HS-5 (cell line): ENCODE results near the gene UCHL3.
A peak's percentile ranks its signal among the peaks of the same experiment; 100 is the strongest.

Source experiments
- DNase-seq: peaks from one replicate; pipeline ENCODE4 v3.0.0-alpha.2; 2012; ENCODE audit warnings: low read depth

The UCHL3 gene

GRCh38 chr13:75633285-75633684 lies 83.7 kb downstream of the UCHL3 start:
- peak; percentile 68 for DNase-seq

DNA sequence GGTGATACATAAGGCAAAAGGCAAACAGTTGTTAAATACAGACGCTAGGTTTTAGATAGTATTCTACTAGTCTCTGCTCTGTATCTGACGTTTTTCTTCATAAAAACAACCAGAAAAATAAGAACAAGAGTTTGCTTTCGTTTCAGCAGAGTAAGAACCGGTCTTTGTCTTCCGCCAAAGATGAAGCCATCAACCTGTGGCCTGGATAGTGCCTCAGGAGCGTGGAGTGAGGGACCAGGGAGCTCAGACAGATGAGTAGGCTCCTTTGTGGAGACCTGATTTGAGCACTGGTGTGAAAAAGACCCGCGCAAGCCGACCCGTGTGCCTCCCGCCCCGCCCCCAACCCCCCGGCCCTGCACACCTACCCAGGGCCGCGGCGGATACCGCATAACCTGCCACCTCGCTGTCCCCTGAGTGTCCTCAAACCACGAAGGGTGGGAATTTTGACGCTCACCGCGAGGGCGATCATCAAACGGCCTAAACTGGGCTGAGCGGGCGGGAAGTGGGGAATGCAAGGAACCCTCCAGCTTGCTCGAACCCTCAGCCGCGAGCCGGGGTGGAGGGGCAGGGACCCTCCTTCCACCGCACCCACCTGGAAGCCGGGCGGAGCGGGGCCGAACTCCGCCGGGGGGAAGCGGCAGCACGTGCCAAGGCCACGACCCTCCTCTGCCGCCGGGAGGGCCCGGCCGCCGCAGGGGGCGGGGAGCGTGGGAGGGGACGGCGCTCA lies 85.7 kb downstream of the UCHL3 start:
- DNase-seq, result no peak

GRCh38 chr13:75635828-75636435 lies 86.3 kb downstream of the UCHL3 start, which contains the start of gene LMO7:
Gene LMO7, plus strand, starts transcription at chr13:75636330. Its CDS starts 328 bp downstream, at chr13:75636658.
- no peak for DNase-seq

- no peak for DNase-seq
These were observed 87.0 kb downstream of the UCHL3 start for GRCh38 chr13:75636436-75637180.

- DNase-seq, result no peak
These were observed 87.7 kb downstream of the UCHL3 start for GRCh38 chr13:75637181-75637750.

GRCh38 chr13:75639454-75639853 lies 89.9 kb downstream of the UCHL3 start:
- DNase-seq, result no peak

DNA sequence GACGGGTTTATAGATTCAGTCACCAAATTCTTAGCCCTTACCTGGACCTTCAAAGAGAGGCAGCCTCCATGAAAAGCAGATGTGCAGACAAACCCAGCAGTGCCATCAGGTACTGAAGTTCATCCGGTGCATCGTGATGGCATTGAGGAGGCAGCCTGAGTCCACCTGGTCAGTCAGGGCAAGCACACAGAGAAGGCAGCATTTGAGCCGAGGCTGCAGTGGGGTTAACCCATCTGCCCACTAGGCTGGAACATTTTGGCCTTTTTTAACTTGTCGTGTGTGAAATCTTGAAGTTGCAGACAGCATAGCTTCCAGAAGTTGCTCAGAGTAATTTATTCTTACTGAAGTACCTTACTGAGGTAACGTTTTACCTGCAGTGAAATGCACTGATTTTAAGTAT lies 91.4 kb downstream of the UCHL3 start:
- no peak for DNase-seq

DNA sequence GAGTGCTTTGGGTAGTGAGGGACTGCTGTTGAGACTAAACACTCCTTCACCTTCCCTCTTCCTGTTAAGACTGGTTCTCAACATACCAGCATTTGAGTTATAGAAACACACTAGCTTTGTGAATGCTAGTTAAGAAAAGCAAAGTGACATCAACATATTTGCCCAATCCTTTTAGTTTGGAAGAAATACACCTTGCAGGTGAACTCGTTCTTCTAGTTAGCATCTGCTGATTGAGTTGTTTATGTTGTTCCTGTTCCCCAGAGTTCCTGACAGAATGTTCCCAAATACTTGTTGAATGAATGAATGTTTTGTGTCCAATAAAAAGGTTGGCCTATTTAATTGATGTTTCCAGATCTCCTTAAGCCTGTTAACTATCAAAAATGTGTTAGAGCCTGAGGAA lies 93.6 kb downstream of the UCHL3 start:
- DNase-seq, result no peak

- no peak for DNase-seq
These were observed 94.1 kb downstream of the UCHL3 start for GRCh38 chr13:75643693-75644092.

- DNase-seq, result no peak
These were observed 95.5 kb downstream of the UCHL3 start for GRCh38 chr13:75645141-75645540.

DNA sequence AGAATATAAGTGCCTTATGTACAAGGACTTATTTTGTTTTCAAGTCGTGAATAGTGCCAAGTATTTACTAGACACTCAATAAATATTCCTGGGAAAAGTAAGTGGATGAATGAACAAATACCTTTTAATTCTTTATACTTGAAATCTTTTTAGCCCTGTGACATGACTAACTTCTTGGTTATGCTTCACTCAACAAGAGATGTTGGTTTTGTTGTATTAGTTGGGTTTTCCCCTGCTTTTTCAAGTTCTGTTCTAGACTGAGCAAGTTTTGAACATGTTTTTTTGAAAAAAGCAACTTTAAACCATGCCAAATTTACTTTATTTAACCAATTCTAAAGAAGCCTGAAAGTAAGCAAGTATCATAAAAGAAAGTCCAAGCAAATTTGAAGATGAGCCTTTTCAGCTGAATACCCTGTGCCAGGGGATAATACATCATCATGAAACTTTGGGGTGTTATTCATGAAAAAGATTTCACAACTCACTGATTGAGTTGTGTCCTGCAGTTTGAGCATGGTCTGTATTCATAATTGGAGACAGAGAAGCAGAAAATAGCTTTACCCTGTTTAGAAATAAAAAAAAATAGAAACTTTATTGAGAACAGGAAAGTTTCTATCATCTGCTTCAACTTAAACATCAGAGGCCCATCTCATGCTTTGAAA lies 97.7 kb downstream of the UCHL3 start:
- no peak for DNase-seq

- DNase-seq, result no peak
These were observed 98.9 kb downstream of the UCHL3 start for GRCh38 chr13:75648446-75648845.

DNA sequence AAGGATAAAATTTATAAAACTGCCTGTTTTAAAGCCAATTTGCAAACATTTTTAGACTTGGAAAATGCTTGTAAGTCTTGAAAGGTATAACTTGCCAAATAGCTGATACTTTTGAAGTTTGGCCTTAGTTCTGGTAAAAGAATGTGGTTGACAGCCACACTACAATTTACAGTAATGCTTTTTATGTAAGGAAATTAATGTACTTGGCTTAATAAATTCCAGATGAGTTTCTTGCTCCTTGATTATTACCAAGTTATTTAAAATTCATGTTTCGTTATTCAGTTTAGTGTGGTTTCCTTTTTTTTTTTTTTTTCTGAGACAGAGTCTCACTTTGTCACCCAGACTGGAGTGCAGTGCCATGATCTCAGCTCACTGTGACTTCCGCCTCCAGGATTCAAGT lies 101.4 kb downstream of the UCHL3 start:
- no peak for DNase-seq

DNA sequence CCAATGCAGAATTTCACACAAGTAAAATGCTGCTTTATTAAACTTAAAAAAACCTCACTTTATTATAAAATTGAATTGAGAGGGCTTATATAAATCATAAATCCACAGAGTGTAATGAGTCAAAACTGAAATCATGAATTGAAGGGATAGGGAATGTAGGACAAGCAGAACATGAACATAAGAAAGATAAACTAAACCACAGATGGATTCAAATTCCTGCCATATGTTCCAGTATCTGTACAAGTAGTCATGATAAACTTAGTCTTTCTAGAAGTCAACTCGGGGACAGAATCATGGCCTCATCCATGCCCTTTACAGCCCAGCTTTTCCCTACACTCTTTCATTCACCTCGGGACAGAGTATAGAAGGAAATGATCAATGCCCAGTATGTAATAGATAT lies 103.1 kb downstream of the UCHL3 start:
- DNase-seq, result no peak
